Gastroesophageal sphincter (tissue), 3 donors: ENCODE measurements around the gene ABO.

ENCODE experiments used
- EP300 ChIP-seq: sonication (generic); formaldehyde crosslinking; IDR thresholded peaks from one replicate; pipeline ENCODE4 v1.6.1; 2017; ENCODE audit warnings: antibody characterized with exemption, mild to moderate bottlenecking
- POLR2A ChIP-seq, 2 donors: fragments of 450-650 bp; IDR thresholded peaks; one replicate each; pipeline ENCODE4 v1.6.1; 2017; ENCODE audit warnings: antibody characterized with exemption in 2 of 2, mild to moderate bottlenecking in 2 of 2, moderate library complexity in 1 of 2
- TF ChIP-seq, protein P1 (sequence below), 4 experiments: fragments of 200-600 bp in 2 of 4; fragments of 450-650 bp in 2 of 4; sonication (generic) in 1 of 4; IDR thresholded peaks; one replicate each; pipeline ENCODE4 v1.5.1; 2017 to 2019; ENCODE audit warnings: antibody characterized with exemption in 4 of 4, mild to moderate bottlenecking in 2 of 4, moderate library complexity in 2 of 4

DNA sequence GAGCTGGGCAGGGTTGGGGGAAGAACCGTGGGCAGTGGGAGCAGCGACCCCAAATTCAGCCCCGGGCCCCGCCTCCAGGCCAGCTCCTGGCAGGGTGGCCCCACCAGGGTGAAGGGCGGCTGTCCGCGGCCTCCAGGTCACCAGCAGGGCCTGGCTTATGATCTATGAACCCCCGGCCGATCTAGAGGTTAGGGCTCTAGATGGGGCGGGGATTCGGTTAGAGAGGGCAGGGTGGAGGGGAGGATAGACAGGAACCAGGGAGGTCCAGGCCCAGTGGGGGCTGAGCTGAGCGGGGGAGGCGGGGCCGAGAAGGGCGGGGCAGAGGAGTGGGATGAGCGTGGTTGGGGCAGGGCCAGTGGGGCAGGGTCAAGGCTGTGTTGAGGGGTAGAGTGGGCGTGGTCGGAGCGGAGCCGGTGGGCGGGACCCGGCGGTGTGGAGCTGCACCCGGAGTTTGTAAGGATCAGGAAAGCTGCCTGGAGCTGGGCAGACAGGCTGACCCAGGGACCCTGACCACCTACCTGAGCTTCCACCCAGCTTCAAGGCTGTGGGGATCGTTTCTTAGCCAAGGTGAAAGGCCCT, 36.6 kb downstream of the ABO start:
- TF ChIP-seq, protein P1, sequence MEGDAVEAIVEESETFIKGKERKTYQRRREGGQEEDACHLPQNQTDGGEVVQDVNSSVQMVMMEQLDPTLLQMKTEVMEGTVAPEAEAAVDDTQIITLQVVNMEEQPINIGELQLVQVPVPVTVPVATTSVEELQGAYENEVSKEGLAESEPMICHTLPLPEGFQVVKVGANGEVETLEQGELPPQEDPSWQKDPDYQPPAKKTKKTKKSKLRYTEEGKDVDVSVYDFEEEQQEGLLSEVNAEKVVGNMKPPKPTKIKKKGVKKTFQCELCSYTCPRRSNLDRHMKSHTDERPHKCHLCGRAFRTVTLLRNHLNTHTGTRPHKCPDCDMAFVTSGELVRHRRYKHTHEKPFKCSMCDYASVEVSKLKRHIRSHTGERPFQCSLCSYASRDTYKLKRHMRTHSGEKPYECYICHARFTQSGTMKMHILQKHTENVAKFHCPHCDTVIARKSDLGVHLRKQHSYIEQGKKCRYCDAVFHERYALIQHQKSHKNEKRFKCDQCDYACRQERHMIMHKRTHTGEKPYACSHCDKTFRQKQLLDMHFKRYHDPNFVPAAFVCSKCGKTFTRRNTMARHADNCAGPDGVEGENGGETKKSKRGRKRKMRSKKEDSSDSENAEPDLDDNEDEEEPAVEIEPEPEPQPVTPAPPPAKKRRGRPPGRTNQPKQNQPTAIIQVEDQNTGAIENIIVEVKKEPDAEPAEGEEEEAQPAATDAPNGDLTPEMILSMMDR (IDR thresholded peaks at IDR 0.05) = no peak
- TF ChIP-seq POLR2A (IDR thresholded peaks at IDR 0.05) (no peak), EP300 (no peak)
